OCI-LY3 (cell line): Measurements from ENCODE around the gene HPS1.

Experiments used
- CTCF ChIP-seq: fragments of 200-600, 300-600 bp; sonication (generic); IDR thresholded peaks from 2 replicates; pipeline ENCODE4 v1.5.1; 2014; ENCODE audit warnings: antibody characterized with exemption, low read length, low read depth
- EZH2phosphoT487 ChIP-seq: fragments of 200-600 bp; shearing (Covaris generic); IDR thresholded peaks from 2 replicates; pipeline ENCODE4 v1.6.1; 2018; ENCODE audit warnings: antibody characterized with exemption, mixed run types, low read depth

GRCh38 chr10:98481404-98481945 lies 34.7 kb upstream of the HPS1 start:
- no peak for TF ChIP-seq CTCF
- no peak for TF ChIP-seq EZH2phosphoT487
